ENCODE data around the gene CKS2.

DNA sequence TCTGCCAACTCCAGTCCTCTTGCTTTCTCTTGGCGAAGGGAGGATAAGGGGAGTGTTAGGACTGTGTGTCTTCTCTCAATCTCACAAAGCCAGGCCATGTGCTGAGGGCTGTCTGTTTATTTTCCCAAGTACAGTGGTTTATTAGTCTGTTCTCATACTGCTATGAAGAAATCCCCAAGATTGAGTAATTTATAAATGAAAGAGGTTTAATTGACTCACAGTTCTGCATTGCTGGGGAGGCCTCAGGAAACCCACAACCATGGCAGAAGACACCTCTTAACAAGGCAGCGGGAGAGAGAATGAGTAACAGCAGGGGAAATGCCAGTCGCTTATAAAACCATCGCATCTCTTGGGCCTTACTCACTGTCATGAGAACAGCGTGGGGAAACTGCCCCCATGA is 36.2 kb upstream of the CKS2 start:
- TF ChIP-seq POLR2A (IDR thresholded peaks at IDR 0.05; ENCODE audit: low read depth, low read length), result no peak
- TF ChIP-seq POLR2AphosphoS5 (IDR thresholded peaks at IDR 0.05; ENCODE audit: low read depth, low read length), result no peak
- TF ChIP-seq PAX5 (IDR thresholded peaks at IDR 0.05; ENCODE audit: insufficient read depth, low read length, severe bottlenecking), result no peak
- TF ChIP-seq POU2F2 (IDR thresholded peaks at IDR 0.05; ENCODE audit: low read depth, low read length), result no peak
